ENCODE data around the gene ZNF445. TPM values are rescaled to one million over a fixed set of nuclear protein-coding genes. Genes with fewer than 3 reads are reported as not detected.
"Not testable (repeated sequence)": the region's sequence is repeated elsewhere in the genome, so short reads cannot be mapped to it uniquely, and the experiment has no call there.

Gene ZNF445
- total and polyA plus RNA-seq, 4 donors, result 2.1 to 8.7 (median 4.9) TPM

- not testable (repeated sequence) for H3K4me1 ChIP-seq (ENCODE audit: control insufficient read depth in 4 of 4, insufficient read depth in 4 of 4, low read length in 3 of 4); DNase-seq (ENCODE audit: low spot score); H3K27ac ChIP-seq (ENCODE audit: low read depth in 1 of 2, low read length in 2 of 2); H3K4me3 ChIP-seq (ENCODE audit: low read depth in 1 of 3, low read length in 3 of 3); H3K9me3 ChIP-seq (ENCODE audit: control insufficient read depth in 4 of 4, low read length in 3 of 4); H3K9ac ChIP-seq (ENCODE audit: low read depth in 1 of 2, low read length in 2 of 2); H3K27me3 ChIP-seq (ENCODE audit: control insufficient read depth in 4 of 4, insufficient read depth in 4 of 4, low read length in 3 of 4)
- peaks cover 9 to 36% (median 30%) of the 10 kb centered on the region in 4 donors for H3K36me3 ChIP-seq (ENCODE audit: control insufficient read depth in 4 of 4, insufficient read depth in 3 of 4, low read depth in 1 of 4, low read length in 3 of 4)
- 97% methylated on average over 4 of the region's 4 CpGs for WGBS
Observed at GRCh38 chr3:44460050-44460449, 17.4 kb downstream of the ZNF445 start.

- TF ChIP-seq TAF1 (conservative IDR thresholded peaks at IDR 0.05) (no peak), CTCF (IDR thresholded peaks at IDR 0.05; ENCODE audit: low read depth, low read length, missing input control) (no peak), NR2F2 (IDR thresholded peaks at IDR 0.05) (no peak), HNF4G (IDR thresholded peaks at IDR 0.05) (no peak), MAX (IDR thresholded peaks at IDR 0.05) (no peak), ZBTB33 (IDR thresholded peaks at IDR 0.05) (no peak), SP1 (IDR thresholded peaks at IDR 0.05) (no peak), EGR1 (IDR thresholded peaks at IDR 0.05; ENCODE audit: low read depth in 2 of 2) (no peak), YY1 (IDR thresholded peaks at IDR 0.05) (no peak), ATF3 (IDR thresholded peaks at IDR 0.05) (no peak), JUND (IDR thresholded peaks at IDR 0.05) (no peak), GABPA (IDR thresholded peaks at IDR 0.05 in 1 of 2, conservative IDR thresholded peaks at IDR 0.05 in 1 of 2) (no peak), RAD21 (IDR thresholded peaks at IDR 0.05) (no peak), FOXA2 (IDR thresholded peaks at IDR 0.05) (no peak), HNF4A (conservative IDR thresholded peaks at IDR 0.05) (no peak), REST (IDR thresholded peaks at IDR 0.05) (no peak)
- Histone ChIP-seq H3K4me3 (ENCODE audit: low read depth in 1 of 3, low read length in 3 of 3) (no peak overlapping the region), H3K36me3 (ENCODE audit: control insufficient read depth in 4 of 4, insufficient read depth in 3 of 4, low read depth in 1 of 4, low read length in 3 of 4) (peaks cover 15 to 48% (median 35%) of the 10 kb centered on the region in 4 donors), H3K27me3 (ENCODE audit: control insufficient read depth in 4 of 4, insufficient read depth in 4 of 4, low read length in 3 of 4) (no peaks in the 10 kb centered on the region), H3K4me1 (ENCODE audit: control insufficient read depth in 4 of 4, insufficient read depth in 4 of 4, low read length in 3 of 4) (no peaks in the 10 kb centered on the region), H3K9ac (ENCODE audit: low read depth in 1 of 2, low read length in 2 of 2) (no peak overlapping the region), H3K27ac (ENCODE audit: low read depth in 1 of 2, low read length in 2 of 2) (no peak overlapping the region), H3K9me3 (ENCODE audit: control insufficient read depth in 4 of 4, low read length in 3 of 4) (no peaks in the 10 kb centered on the region)
- no peak for DNase-seq (ENCODE audit: low spot score)
- WGBS, result 97% methylated on average over 10 of the region's 10 CpGs
Observed at GRCh38 chr3:44455318-44455717, 22.2 kb downstream of the ZNF445 start.
